HCT116 (cell line): ENCODE data around the gene METTL1. TPM values are rescaled to one million over a fixed set of nuclear protein-coding genes. Genes with fewer than 3 reads are reported as not detected.

Experiments
- ATAC-seq: fragments of 200-7000 bp; cut with Tn5 transposase; 2 replicates; pipeline ENCODE4 v1.9.1; 2020; ENCODE audit warnings: mild to moderate bottlenecking, moderate library complexity
- BruUV-seq: library from RNA; stranded (reverse); fragments of 400-500 nt; replicated peaks from 2 replicates; lab custom pipeline; 2021; lab: Mats Ljungman, UMichigan
- CTCF ChIA-PET: fragments of 300-600 bp; sonication (Branson Sonifier 250); formaldehyde crosslinking; loops from one replicate; lab custom pipeline; 2021; ENCODE audit warnings: antibody characterized with exemption; lab: Charles Lee
- POLR2A ChIA-PET: fragments of 300-600, 350-600 bp; sonication (Branson Sonifier 250); formaldehyde crosslinking; loops from one replicate; lab custom pipeline; 2021; ENCODE audit warnings: antibody characterized with exemption; lab: Charles Lee
- RAD21 ChIA-PET, 2 experiments: fragments of 300-600 bp; sonication (Branson Sonifier 250); formaldehyde crosslinking; loops; one replicate each; lab custom pipeline; 2023; ENCODE audit warnings: low total read pairs in 2 of 2; ENCODE audit not compliant: uncharacterized antibody in 2 of 2, unreplicated experiment in 2 of 2, low non-redundant PET in 1 of 2; lab: Charles Lee
- DNase-seq: peaks from one replicate; pipeline ENCODE4 v3.0.0-alpha.2; 2010; ENCODE audit warnings: low read depth, low spot score
- H2AFZ ChIP-seq: fragments of 200-600 bp; shearing (Covaris generic), sonication (generic); 2 replicates; pipeline ENCODE4 v1.6.1; 2017; ENCODE audit warnings: low read depth, mixed run types, mixed read lengths, antibody characterized with exemption, low read length; ENCODE audit not compliant: poor library complexity, severe bottlenecking
- H3K27ac ChIP-seq: 2 replicates; pipeline ENCODE4 v1.5.1; 2012; ENCODE audit warnings: low read depth, low read length
- H3K27me3 ChIP-seq: fragments of 200-600 bp; sonication (generic); 2 replicates; pipeline ENCODE4 v1.6.1; 2016; ENCODE audit warnings: mixed run types, low read length, mixed read lengths; ENCODE audit not compliant: insufficient read depth
- H3K36me3 ChIP-seq, 2 experiments: fragments of 200-500 bp in 1 of 2; fragments of 200-600 bp in 1 of 2; sonication (Bioruptor generic) in 1 of 2; sonication (generic) in 1 of 2; 2 replicates each; pipeline versions ENCODE4 v1.5.1 to v1.6.1; 2014 to 2016; ENCODE audit warnings: low read length in 2 of 2, inconsistent platforms in 1 of 2, mixed read lengths in 1 of 2, mixed run types in 1 of 2; ENCODE audit not compliant: insufficient read depth in 2 of 2, control insufficient read depth in 1 of 2
- H3K4me1 ChIP-seq, 2 experiments: fragments of 200-600 bp in 1 of 2; sonication (generic) in 1 of 2; 2 replicates each; pipeline versions ENCODE4 v1.5.1 to v1.6.1; 2012 to 2017; ENCODE audit warnings: low read length in 2 of 2, inconsistent platforms in 1 of 2, mild to moderate bottlenecking in 1 of 2, mixed read lengths in 1 of 2, mixed run types in 1 of 2, moderate library complexity in 1 of 2; ENCODE audit not compliant: insufficient read depth in 2 of 2, control insufficient read depth in 1 of 2
- H3K4me2 ChIP-seq: fragments of 200-600 bp; sonication (generic); 2 replicates; pipeline ENCODE4 v1.6.1; 2017; ENCODE audit warnings: mixed run types, low read length, mixed read lengths
- H3K4me3 ChIP-seq, 2 experiments: fragments of 200-600 bp in 1 of 2; sonication (generic) in 1 of 2; replicated peaks in 1 of 2; 2 replicates each; pipeline ENCODE4 v1.5.1; 2011 to 2016; ENCODE audit warnings: low read length in 2 of 2, control low read depth in 1 of 2, low read depth in 1 of 2, mild to moderate bottlenecking in 1 of 2, mixed read lengths in 1 of 2, mixed run types in 1 of 2
- H3K79me2 ChIP-seq: fragments of 200-600 bp; sonication (generic); 2 replicates; pipeline ENCODE4 v1.6.1; 2017; ENCODE audit warnings: mild to moderate bottlenecking, mixed run types, low read length, moderate library complexity, mixed read lengths; ENCODE audit not compliant: insufficient read depth
- H3K9ac ChIP-seq: fragments of 200-600 bp; sonication (generic); 2 replicates; pipeline ENCODE4 v1.6.1; 2016; ENCODE audit warnings: low read length, mixed read lengths
- H3K9me2 ChIP-seq: fragments of 200-600 bp; sonication (generic), shearing (Covaris generic); 2 replicates; pipeline ENCODE4 v1.6.1; 2017; ENCODE audit warnings: mixed run types, mild to moderate bottlenecking, moderate library complexity; ENCODE audit not compliant: insufficient read depth
- H3K9me3 ChIP-seq, 2 experiments: fragments of 200-500 bp in 1 of 2; fragments of 200-600 bp in 1 of 2; sonication (Bioruptor generic) in 1 of 2; sonication (generic) in 1 of 2; 2 replicates each; pipeline ENCODE4 v1.6.1; 2014 to 2017; ENCODE audit warnings: low read length in 2 of 2, mixed read lengths in 2 of 2, inconsistent platforms in 1 of 2, low read depth in 1 of 2, mild to moderate bottlenecking in 1 of 2, mixed run types in 1 of 2, moderate library complexity in 1 of 2; ENCODE audit not compliant: control insufficient read depth in 1 of 2, insufficient read depth in 1 of 2
- H4K20me1 ChIP-seq: fragments of 200-600 bp; sonication (generic), shearing (Covaris generic); 2 replicates; pipeline ENCODE4 v1.6.1; 2017; ENCODE audit warnings: mixed run types, mild to moderate bottlenecking, moderate library complexity; ENCODE audit not compliant: insufficient read depth
- ATF3 ChIP-seq: IDR thresholded peaks from 2 replicates; pipeline ENCODE4 v1.6.1; 2012
- CEBPB ChIP-seq: IDR thresholded peaks from 2 replicates; pipeline ENCODE4 v1.6.1; 2012; ENCODE audit warnings: low read depth
- ELF1 ChIP-seq: IDR thresholded peaks from 2 replicates; pipeline ENCODE4 v1.6.1; 2012; ENCODE audit warnings: low read depth, borderline replicate concordance
- EZH2phosphoT487 ChIP-seq: fragments of 200-600 bp; IDR thresholded peaks from 2 replicates; pipeline ENCODE4 v1.6.1; 2018; ENCODE audit warnings: antibody characterized with exemption, borderline replicate concordance
- POLR2AphosphoS5 ChIP-seq: IDR thresholded peaks from 2 replicates; pipeline ENCODE4 v1.6.1; 2011; ENCODE audit warnings: mild to moderate bottlenecking, low read depth, low read length, moderate library complexity
- RAD21 ChIP-seq: IDR thresholded peaks from 2 replicates; pipeline ENCODE4 v1.6.1; 2012; ENCODE audit warnings: low read depth, mild to moderate bottlenecking
- SRF ChIP-seq: IDR thresholded peaks from 2 replicates; pipeline ENCODE4 v1.6.1; 2012; ENCODE audit warnings: low read depth
- ZFX ChIP-seq: fragments of 450-650 bp; IDR thresholded peaks from 2 replicates; pipeline ENCODE4 v1.6.1; 2017
- intact Hi-C: fragments of 100-400 bp; cut with micrococcal nuclease; formaldehyde crosslinking; loops from 2 replicates; pipeline ENCODE4 v1.10.0; 2022
- total RNA-seq: library from RNA; stranded (reverse); gene quantifications from one replicate; pipeline ENCODE4 v1.2.1, GENCODE V29; 2021; ENCODE audit not compliant: unreplicated experiment
- TF ChIP-seq, protein P1 (sequence below), 3 experiments: fragments of 200-600 bp in 1 of 3; sonication (generic) in 1 of 3; IDR thresholded peaks in 2 of 3; conservative IDR thresholded peaks in 1 of 3; 2 replicates each; pipeline ENCODE4 v1.5.1; 2012 to 2017; ENCODE audit warnings: low read depth in 2 of 3, low read length in 2 of 3, antibody characterized with exemption in 1 of 3, borderline replicate concordance in 1 of 3, control low read depth in 1 of 3, mild to moderate bottlenecking in 1 of 3, mixed read lengths in 1 of 3, mixed run types in 1 of 3, moderate library complexity in 1 of 3; ENCODE audit not compliant: insufficient read depth in 1 of 3

Gene METTL1
- total RNA-seq, 1 experiment from 2014 or later = 56.6 TPM

DNA sequence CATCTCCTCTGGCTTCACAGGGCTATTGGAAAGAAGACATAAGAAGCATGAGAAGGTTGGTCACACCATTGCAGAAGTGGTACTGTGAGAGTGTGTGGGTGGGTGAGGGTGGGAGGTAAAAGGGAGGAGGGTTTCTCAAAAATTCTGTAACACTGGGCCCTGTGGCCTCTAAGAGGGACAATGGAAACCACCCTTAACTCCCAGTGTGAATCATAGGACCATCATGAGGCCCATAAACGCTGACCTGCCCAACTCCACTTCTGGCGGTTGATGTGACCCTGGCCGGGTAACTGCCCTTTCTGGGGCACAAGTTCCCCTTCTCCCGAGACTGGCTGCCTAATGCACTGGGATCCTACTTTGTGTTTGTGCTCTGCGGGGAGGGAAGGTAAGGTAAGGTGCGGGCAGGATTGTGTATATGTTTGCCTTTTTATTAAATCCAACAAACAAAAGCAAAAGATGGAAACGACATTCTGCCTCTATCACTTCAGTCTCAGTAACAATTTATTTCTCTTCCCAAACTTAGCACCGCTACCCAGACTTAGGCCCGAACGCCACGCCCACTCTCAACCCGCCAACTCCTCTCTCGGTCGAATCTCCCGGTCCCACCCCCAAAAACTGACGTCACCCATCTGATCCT is 551 bp downstream of the METTL1 start:
- H4K20me1 ChIP-seq = no peaks in the 10 kb centered on the region
- H3K27ac ChIP-seq = peak overlapping the region; percentile 93
- peaks cover 6 to 27% of the 10 kb centered on the region in 2 experiments; a peak in 3 of 4 replicates for H3K36me3 ChIP-seq
- DNase-seq (peak; percentile 89), ATAC-seq (peak; percentile 73)
- no peaks in the 10 kb centered on the region for H3K27me3 ChIP-seq
- peaks cover 25% of the 10 kb centered on the region for H3K79me2 ChIP-seq
- H3K4me3 ChIP-seq = peak overlapping the region; percentile 91 to 97
- H2AFZ ChIP-seq = no peak overlapping the region
- intact Hi-C loops = no loop called here
- no peaks in the 10 kb centered on the region for H3K9me2 ChIP-seq
- peaks cover 14 to 33% of the 10 kb centered on the region in 2 experiments for H3K4me1 ChIP-seq
- peak overlapping the region; percentile 88 for H3K4me2 ChIP-seq
- TF ChIP-seq EZH2phosphoT487 (no peak), ZFX (no peak; the same call in 1 of the 2 replicates)
- ChIA-PET CTCF (interaction anchor here (0.9 to 1.0 kb wide), 2 partner anchors 12 to 188 kb away, joined by 3 to 5 read pairs; no protein-coding TSS in a partner anchor), RAD21 (interaction anchor here in 1 of 2 experiments (1.0 kb wide), 1 partner anchor 11 kb away, joined by 3 read pairs; the partner anchor contains the start of gene TSFM), POLR2A (interaction anchor here (0.6 to 1.2 kb wide), 3 partner anchors 9 to 392 kb away, joined by 3 to 6 read pairs (median 3); no protein-coding TSS in a partner anchor)
- H3K9me3 ChIP-seq = no peaks in the 10 kb centered on the region
- TSS peak; percentile 71 for BruUV-seq
- H3K9ac ChIP-seq = peak overlapping the region; percentile 97

DNA sequence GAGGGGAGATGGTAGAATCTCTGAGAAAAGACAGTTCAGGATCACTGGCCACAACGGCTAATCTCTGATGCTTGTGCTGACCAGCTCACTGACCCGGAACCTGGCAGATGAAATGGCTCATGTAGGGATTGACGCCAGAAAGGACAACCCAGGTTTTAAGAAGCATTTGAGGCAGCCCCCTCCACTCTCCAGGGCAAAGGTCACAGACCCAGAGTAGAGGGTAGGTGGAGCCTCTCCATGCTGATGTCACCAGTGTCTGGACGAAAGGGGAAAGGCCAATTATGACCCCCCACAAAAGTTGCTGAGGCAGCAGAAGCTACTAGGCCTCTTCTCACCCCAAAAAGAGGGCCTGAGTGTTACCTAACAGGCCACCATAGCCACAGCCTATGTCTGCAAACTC is 1.2 kb downstream of the METTL1 start:
- Histone ChIP-seq H2AFZ (no peak overlapping the region), H3K9me2 (no peaks in the 10 kb centered on the region), H3K9ac (peak overlapping the region; percentile 97), H3K27ac (no peak overlapping the region), H3K9me3 (no peaks in the 10 kb centered on the region), H3K27me3 (no peaks in the 10 kb centered on the region), H3K4me2 (peak overlapping the region; percentile 88), H4K20me1 (no peaks in the 10 kb centered on the region), H3K36me3 (peaks cover 6 to 27% of the 10 kb centered on the region in 2 experiments; a peak in 3 of 4 replicates), H3K4me3 (peak overlapping the region; percentile 91 to 97), H3K4me1 (peaks cover 14 to 39% of the 10 kb centered on the region in 2 experiments), H3K79me2 (peaks cover 25% of the 10 kb centered on the region)
- ChIA-PET RAD21 (interaction anchor here in 1 of 2 experiments (0.5 kb wide), 1 partner anchor 10 kb away, joined by 3 read pairs; no protein-coding TSS in a partner anchor), CTCF (no interaction called here), POLR2A (no interaction called here)
- DNase-seq = no peak
- ATAC-seq = no peak
- TF ChIP-seq ELF1 (no peak), ATF3 (no peak), CEBPB (no peak), POLR2AphosphoS5 (no peak), RAD21 (no peak), SRF (no peak)
- TF ChIP-seq, protein P1, sequence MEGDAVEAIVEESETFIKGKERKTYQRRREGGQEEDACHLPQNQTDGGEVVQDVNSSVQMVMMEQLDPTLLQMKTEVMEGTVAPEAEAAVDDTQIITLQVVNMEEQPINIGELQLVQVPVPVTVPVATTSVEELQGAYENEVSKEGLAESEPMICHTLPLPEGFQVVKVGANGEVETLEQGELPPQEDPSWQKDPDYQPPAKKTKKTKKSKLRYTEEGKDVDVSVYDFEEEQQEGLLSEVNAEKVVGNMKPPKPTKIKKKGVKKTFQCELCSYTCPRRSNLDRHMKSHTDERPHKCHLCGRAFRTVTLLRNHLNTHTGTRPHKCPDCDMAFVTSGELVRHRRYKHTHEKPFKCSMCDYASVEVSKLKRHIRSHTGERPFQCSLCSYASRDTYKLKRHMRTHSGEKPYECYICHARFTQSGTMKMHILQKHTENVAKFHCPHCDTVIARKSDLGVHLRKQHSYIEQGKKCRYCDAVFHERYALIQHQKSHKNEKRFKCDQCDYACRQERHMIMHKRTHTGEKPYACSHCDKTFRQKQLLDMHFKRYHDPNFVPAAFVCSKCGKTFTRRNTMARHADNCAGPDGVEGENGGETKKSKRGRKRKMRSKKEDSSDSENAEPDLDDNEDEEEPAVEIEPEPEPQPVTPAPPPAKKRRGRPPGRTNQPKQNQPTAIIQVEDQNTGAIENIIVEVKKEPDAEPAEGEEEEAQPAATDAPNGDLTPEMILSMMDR (IDR thresholded peaks at IDR 0.05 in 2 of 3, conservative IDR thresholded peaks at IDR 0.05 in 1 of 3; ENCODE audit: borderline replicate concordance in 1 of 3, insufficient read depth in 1 of 3, low read depth in 2 of 3, low read length in 2 of 3) = no peak
- intact Hi-C loops = no loop called here
- no TSS peak for BruUV-seq
